Naive thymus-derived CD8-positive, alpha-beta T cell (primary cell): ENCODE measurements around the gene PCDH15. TPM values are rescaled to one million over a fixed set of nuclear protein-coding genes. Genes with fewer than 3 reads are reported as not detected.
"Not testable (repeated sequence)": the region's sequence is repeated elsewhere in the genome, so short reads cannot be mapped to it uniquely, and the experiment has no call there.

Source experiments
- ATAC-seq, 2 donors: fragments of 150-1000 bp; cut with Tn5 transposase in 1 of 2; sonication (Bioruptor Pico), chemical (Tn5 transposase) in 1 of 2; 1 replicate in 1 of 2; 2 replicates in 1 of 2; pipeline ENCODE4 v1.10.0; 2021; ENCODE audit warnings: mild to moderate bottlenecking in 2 of 2, moderate library complexity in 2 of 2
- POLR2A ChIA-PET: fragments of 350-600 bp; sonication (Branson Sonifier 250); formaldehyde crosslinking; loops from one replicate; lab custom pipeline; 2021; ENCODE audit warnings: antibody characterized with exemption; lab: Charles Lee
- DNase-seq, 10 donors: peaks; one replicate each; pipeline versions ENCODE4 v3.0.0 to v3.0.0-alpha.2; 2020 to 2022
- H3K27ac Mint-ChIP-seq, 10 donors: one replicate each; pipeline ENCODE4 v1.8.0; 2020 to 2022; ENCODE audit warnings: mild to moderate bottlenecking in 10 of 10, mixed read lengths in 10 of 10, moderate library complexity in 4 of 10, inconsistent platforms in 1 of 10
- H3K27me3 Mint-ChIP-seq, 5 donors: one replicate each; pipeline ENCODE4 v1.8.0; 2021 to 2022; ENCODE audit warnings: mixed read lengths in 5 of 5
- H3K36me3 Mint-ChIP-seq, 3 donors: one replicate each; pipeline ENCODE4 v1.8.0; 2020 to 2022; ENCODE audit warnings: mixed read lengths in 3 of 3, mild to moderate bottlenecking in 2 of 3, inconsistent platforms in 1 of 3
- H3K4me1 Mint-ChIP-seq, 4 donors: one replicate each; pipeline ENCODE4 v1.8.0; 2021 to 2022; ENCODE audit warnings: mixed read lengths in 4 of 4
- H3K4me3 Mint-ChIP-seq, 10 donors: one replicate each; pipeline ENCODE4 v1.8.0; 2020 to 2022; ENCODE audit warnings: mild to moderate bottlenecking in 10 of 10, mixed read lengths in 10 of 10, moderate library complexity in 6 of 10, inconsistent platforms in 1 of 10
- H3K9me3 Mint-ChIP-seq, 9 donors: one replicate each; pipeline ENCODE4 v1.8.0; 2020 to 2022; ENCODE audit warnings: mixed read lengths in 9 of 9, mild to moderate bottlenecking in 3 of 9, inconsistent platforms in 1 of 9, moderate library complexity in 1 of 9
- polyA plus RNA-seq, 3 donors: library from polyadenylated mRNA; unstranded; fragments of 300-500 nt; fragmentation: Illumina TruSeq; gene quantifications; one replicate each; pipeline ENCODE4 v1.2.3, GENCODE V29; 2021
- total RNA-seq, 8 experiments: library from RNA in 2 of 8; stranded (reverse) in 2 of 8; gene quantifications; one replicate each; pipeline ENCODE4 v1.2.3 and lab custom pipeline; 2021 to 2026

Gene PCDH15
- total and polyA plus RNA-seq, 5 experiments from 2014 or later, result not detected

GRCh38 chr10:54607983-54608382 lies 193.0 kb downstream of the PCDH15 start:
- Mint-ChIP-seq H3K4me3 (no peak overlapping the region), H3K9me3 (peaks cover 2 to 22% (median 9%) of the 10 kb centered on the region in 9 donors), H3K27me3 (no peaks in the 10 kb centered on the region), H3K36me3 (no peaks in the 10 kb centered on the region), H3K27ac (no peak overlapping the region), H3K4me1 (no peaks in the 10 kb centered on the region)
- no peak for DNase-seq
- POLR2A ChIA-PET, result no interaction called here
- no peak for ATAC-seq

GRCh38 chr10:54594289-54594688 lies 206.7 kb downstream of the PCDH15 start:
- Mint-ChIP-seq H3K4me1 (no peaks in the 10 kb centered on the region), H3K36me3 (no peaks in the 10 kb centered on the region), H3K27me3 (no peaks in the 10 kb centered on the region), H3K27ac (no peak overlapping the region), H3K4me3 (no peak overlapping the region), H3K9me3 (peaks cover 6 to 40% (median 14%) of the 10 kb centered on the region in 9 donors)
- no peak for DNase-seq
- ATAC-seq, result no peak
- POLR2A ChIA-PET, result no interaction called here

GRCh38 chr10:54587971-54588370 lies 213.1 kb downstream of the PCDH15 start:
- POLR2A ChIA-PET, result no interaction called here

GRCh38 chr10:54585572-54585971 lies 215.5 kb downstream of the PCDH15 start:
- Mint-ChIP-seq H3K4me3 (no peak overlapping the region), H3K27ac (no peak overlapping the region), H3K4me1 (no peaks in the 10 kb centered on the region), H3K27me3 (no peaks in the 10 kb centered on the region), H3K9me3 (peaks cover 0 to 14% (median 6%) of the 10 kb centered on the region in 9 donors), H3K36me3 (no peaks in the 10 kb centered on the region)
- DNase-seq, result no peak
- no peak for ATAC-seq
- POLR2A ChIA-PET, result no interaction called here

More at GRCh38 chr10:54587971-54588370, 213.1 kb downstream of the PCDH15 start:
- H3K4me1 Mint-ChIP-seq, result no peaks in the 10 kb centered on the region
- no peaks in the 10 kb centered on the region for H3K27me3 Mint-ChIP-seq
- peaks cover 0 to 13% (median 5%) of the 10 kb centered on the region in 9 donors for H3K9me3 Mint-ChIP-seq
- no peak overlapping the region for H3K27ac Mint-ChIP-seq
- H3K4me3 Mint-ChIP-seq, result no peak overlapping the region
- ATAC-seq (no peak), DNase-seq (no peak)
- H3K36me3 Mint-ChIP-seq, result no peaks in the 10 kb centered on the region

- Mint-ChIP-seq H3K4me1 (no peaks in the 10 kb centered on the region), H3K4me3 (no peak overlapping the region), H3K27me3 (no peaks in the 10 kb centered on the region), H3K9me3 (peaks cover 0 to 20% (median 8%) of the 10 kb centered on the region in 9 donors), H3K36me3 (no peaks in the 10 kb centered on the region), H3K27ac (no peak overlapping the region)
- no peak for DNase-seq
- ATAC-seq, result no peak
- POLR2A ChIA-PET, result no interaction called here
These were observed 223.3 kb downstream of the PCDH15 start for GRCh38 chr10:54577682-54578081.

GRCh38 chr10:54576541-54576940 lies 224.5 kb downstream of the PCDH15 start:
- DNase-seq (no peak), ATAC-seq (no peak)
- no peak overlapping the region for H3K4me3 Mint-ChIP-seq
- H3K27me3 Mint-ChIP-seq, result no peaks in the 10 kb centered on the region
- H3K36me3 Mint-ChIP-seq, result no peaks in the 10 kb centered on the region
- no peaks in the 10 kb centered on the region for H3K4me1 Mint-ChIP-seq
- no peak overlapping the region for H3K27ac Mint-ChIP-seq
- peaks cover 0 to 20% (median 5%) of the 10 kb centered on the region in 9 donors for H3K9me3 Mint-ChIP-seq
- POLR2A ChIA-PET, result no interaction called here

GRCh38 chr10:54559498-54559897 lies 241.5 kb downstream of the PCDH15 start:
- DNase-seq, result no peak
- Mint-ChIP-seq H3K36me3 (no peaks in the 10 kb centered on the region), H3K9me3 (peaks cover 0 to 14% (median 4%) of the 10 kb centered on the region in 9 donors), H3K4me1 (no peaks in the 10 kb centered on the region), H3K27ac (no peak overlapping the region), H3K4me3 (no peak overlapping the region), H3K27me3 (no peaks in the 10 kb centered on the region)
- no peak for ATAC-seq
- POLR2A ChIA-PET, result no interaction called here

- POLR2A ChIA-PET, result no interaction called here
These were observed 247.0 kb downstream of the PCDH15 start for GRCh38 chr10:54554028-54554427.

GRCh38 chr10:54550016-54550415 lies 251.0 kb downstream of the PCDH15 start:
- H3K4me3 Mint-ChIP-seq, result no peak overlapping the region
- ATAC-seq (no peak), DNase-seq (no peak)
- H3K4me1 Mint-ChIP-seq, result no peaks in the 10 kb centered on the region
- no peaks in the 10 kb centered on the region for H3K27me3 Mint-ChIP-seq
- H3K9me3 Mint-ChIP-seq, result peaks cover 0 to 13% (median 5%) of the 10 kb centered on the region in 9 donors
- H3K27ac Mint-ChIP-seq, result no peak overlapping the region
- POLR2A ChIA-PET, result no interaction called here
- no peaks in the 10 kb centered on the region for H3K36me3 Mint-ChIP-seq

More at GRCh38 chr10:54554028-54554427, 247.0 kb downstream of the PCDH15 start:
- no peaks in the 10 kb centered on the region for H3K36me3 Mint-ChIP-seq
- no peaks in the 10 kb centered on the region for H3K27me3 Mint-ChIP-seq
- DNase-seq (no peak), ATAC-seq (no peak)
- no peak overlapping the region for H3K4me3 Mint-ChIP-seq
- peaks cover 0 to 19% (median 5%) of the 10 kb centered on the region in 9 donors for H3K9me3 Mint-ChIP-seq
- no peak overlapping the region for H3K27ac Mint-ChIP-seq
- no peaks in the 10 kb centered on the region for H3K4me1 Mint-ChIP-seq

- Mint-ChIP-seq H3K36me3 (no peaks in the 10 kb centered on the region), H3K4me3 (no peak overlapping the region), H3K27ac (no peak overlapping the region), H3K27me3 (no peaks in the 10 kb centered on the region), H3K4me1 (no peaks in the 10 kb centered on the region), H3K9me3 (peaks cover 0 to 10% (median 4%) of the 10 kb centered on the region in 9 donors)
- ATAC-seq (no peak), DNase-seq (no peak)
- POLR2A ChIA-PET, result no interaction called here
These were observed 269.7 kb downstream of the PCDH15 start for GRCh38 chr10:54531296-54531695.

GRCh38 chr10:54530299-54530698 lies 270.7 kb downstream of the PCDH15 start:
- H3K9me3 Mint-ChIP-seq, result peaks cover 0 to 10% (median 4%) of the 10 kb centered on the region in 9 donors
- no peak overlapping the region for H3K27ac Mint-ChIP-seq
- no peak overlapping the region for H3K4me3 Mint-ChIP-seq
- H3K4me1 Mint-ChIP-seq, result no peaks in the 10 kb centered on the region
- H3K36me3 Mint-ChIP-seq, result no peaks in the 10 kb centered on the region
- POLR2A ChIA-PET, result no interaction called here
- no peak for ATAC-seq
- no peaks in the 10 kb centered on the region for H3K27me3 Mint-ChIP-seq
- DNase-seq, result no peak

GRCh38 chr10:54525816-54526215 lies 275.2 kb downstream of the PCDH15 start:
- POLR2A ChIA-PET, result no interaction called here
- no peaks in the 10 kb centered on the region for H3K36me3 Mint-ChIP-seq
- H3K4me3 Mint-ChIP-seq, result no peak overlapping the region
- H3K27ac Mint-ChIP-seq, result no peak overlapping the region
- ATAC-seq, result no peak
- H3K27me3 Mint-ChIP-seq, result no peaks in the 10 kb centered on the region
- H3K9me3 Mint-ChIP-seq, result peaks cover 2 to 34% (median 7%) of the 10 kb centered on the region in 9 donors
- DNase-seq, result no peak
- no peaks in the 10 kb centered on the region for H3K4me1 Mint-ChIP-seq

- not testable (repeated sequence) for H3K36me3 Mint-ChIP-seq
These were observed 285.8 kb downstream of the PCDH15 start for GRCh38 chr10:54515244-54515643.

GRCh38 chr10:54503863-54504262 lies 297.2 kb downstream of the PCDH15 start:
- Mint-ChIP-seq H3K27me3 (no peaks in the 10 kb centered on the region), H3K27ac (no peak overlapping the region), H3K36me3 (no peaks in the 10 kb centered on the region), H3K4me3 (no peak overlapping the region), H3K4me1 (no peaks in the 10 kb centered on the region), H3K9me3 (peaks cover 0 to 21% (median 14%) of the 10 kb centered on the region in 9 donors)
- no peak for DNase-seq
- no peak for ATAC-seq
- POLR2A ChIA-PET, result no interaction called here

More at GRCh38 chr10:54515244-54515643, 285.8 kb downstream of the PCDH15 start:
- peaks cover 4 to 24% (median 10%) of the 10 kb centered on the region in 9 donors for H3K9me3 Mint-ChIP-seq
- H3K27me3 Mint-ChIP-seq, ATAC-seq, H3K4me1 Mint-ChIP-seq, H3K4me3 Mint-ChIP-seq, POLR2A ChIA-PET, DNase-seq, H3K27ac Mint-ChIP-seq: not testable (repeated sequence)
